Right atrium auricular region (tissue), 2 donors: ENCODE measurements around the gene ARHGAP6. TPM values are rescaled to one million over a fixed set of nuclear protein-coding genes. Genes with fewer than 3 reads are reported as not detected.

ENCODE experiments used
- DNase-seq: peaks from one replicate; pipeline ENCODE4 v3.0.0-alpha.2; 2019; ENCODE audit warnings: low spot score
- H3K27ac ChIP-seq, 2 donors: fragments of 200-600 bp; sonication (generic); 1 replicate in 1 of 2; 2 replicates in 1 of 2; pipeline ENCODE4 v1.5.1; 2016 to 2019
- H3K27me3 ChIP-seq, 2 donors: fragments of 200-600 bp; sonication (generic); one replicate each; pipeline versions ENCODE4 v1.5.1 to v1.6.0; 2017 to 2019
- H3K36me3 ChIP-seq: fragments of 200-600 bp; sonication (generic); one replicate; pipeline ENCODE4 v1.5.1; 2016
- H3K4me1 ChIP-seq, 2 donors: fragments of 200-600 bp; sonication (generic); one replicate each; pipeline versions ENCODE4 v1.5.1 to v1.6.0; 2017 to 2019
- H3K4me3 ChIP-seq, 2 donors: fragments of 200-600 bp; sonication (generic); 1 replicate in 1 of 2; 2 replicates in 1 of 2; pipeline ENCODE4 v1.5.1; 2017 to 2019; ENCODE audit warnings: mild to moderate bottlenecking in 1 of 2, moderate library complexity in 1 of 2
- H3K9me3 ChIP-seq, 2 donors: fragments of 200-600 bp; sonication (generic); one replicate each; pipeline ENCODE4 v1.5.1; 2019
- total RNA-seq, 2 donors: library from RNA; depleted of rRNA; stranded (reverse); fragments of >200 nt; gene quantifications; one replicate each; pipeline ENCODE4 v1.1.0, GENCODE V29; 2016
- TF ChIP-seq, protein P1 (sequence below), 2 donors: fragments of 200-600 bp; sonication (generic); IDR thresholded peaks; one replicate each; pipeline ENCODE4 v1.5.1; 2019; ENCODE audit warnings: antibody characterized with exemption in 2 of 2

The ARHGAP6 gene
- total RNA-seq, 2 donors from 2014 or later, result 5.1 to 9.4 TPM

DNA sequence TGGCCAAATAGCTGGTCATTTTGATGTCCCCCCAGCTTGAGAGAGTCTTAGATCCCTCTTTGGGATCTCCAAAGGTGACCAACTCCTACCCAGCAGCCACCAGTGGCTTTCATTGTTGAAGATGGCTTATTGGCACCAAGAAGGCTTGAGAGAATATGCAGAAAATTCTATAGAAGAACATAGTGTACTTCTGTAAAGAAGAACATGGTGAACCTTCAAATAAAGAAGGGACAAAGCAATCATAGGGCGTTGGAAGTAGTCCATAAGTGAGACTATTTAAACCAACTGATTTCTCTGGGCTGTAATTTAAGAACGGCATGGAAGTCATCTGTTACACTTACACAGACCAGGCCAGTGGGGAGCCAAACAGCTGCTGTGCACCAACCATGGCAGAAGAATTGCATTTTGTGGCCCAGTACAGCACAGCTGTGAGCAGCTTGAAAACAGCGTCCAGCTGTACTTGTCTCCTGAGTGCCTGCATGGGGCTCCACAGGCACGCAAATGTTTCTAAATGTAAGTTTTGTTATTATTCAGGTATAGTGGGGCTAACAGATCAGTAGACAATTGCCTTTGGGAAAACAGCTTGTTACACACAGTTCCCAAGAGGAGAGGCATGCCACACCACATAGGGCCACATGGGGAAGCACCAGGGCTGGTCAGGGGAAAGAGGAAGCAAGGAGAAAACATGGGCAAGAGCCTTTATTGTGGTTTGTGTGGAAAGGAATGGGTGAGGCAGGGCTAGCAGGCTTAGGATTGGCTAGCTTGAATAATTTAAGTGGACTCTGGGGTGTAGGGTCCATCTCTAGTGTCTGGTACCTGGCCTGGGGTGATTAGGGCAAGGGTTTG lies 125.0 kb downstream of the ARHGAP6 start:
- Histone ChIP-seq H3K27me3 (no peaks in the 10 kb centered on the region), H3K36me3 (no peaks in the 10 kb centered on the region), H3K4me3 (no peak overlapping the region), H3K27ac (no peak overlapping the region), H3K4me1 (no peaks in the 10 kb centered on the region), H3K9me3 (no peaks in the 10 kb centered on the region)
- no peak for DNase-seq
- TF ChIP-seq, protein P1, sequence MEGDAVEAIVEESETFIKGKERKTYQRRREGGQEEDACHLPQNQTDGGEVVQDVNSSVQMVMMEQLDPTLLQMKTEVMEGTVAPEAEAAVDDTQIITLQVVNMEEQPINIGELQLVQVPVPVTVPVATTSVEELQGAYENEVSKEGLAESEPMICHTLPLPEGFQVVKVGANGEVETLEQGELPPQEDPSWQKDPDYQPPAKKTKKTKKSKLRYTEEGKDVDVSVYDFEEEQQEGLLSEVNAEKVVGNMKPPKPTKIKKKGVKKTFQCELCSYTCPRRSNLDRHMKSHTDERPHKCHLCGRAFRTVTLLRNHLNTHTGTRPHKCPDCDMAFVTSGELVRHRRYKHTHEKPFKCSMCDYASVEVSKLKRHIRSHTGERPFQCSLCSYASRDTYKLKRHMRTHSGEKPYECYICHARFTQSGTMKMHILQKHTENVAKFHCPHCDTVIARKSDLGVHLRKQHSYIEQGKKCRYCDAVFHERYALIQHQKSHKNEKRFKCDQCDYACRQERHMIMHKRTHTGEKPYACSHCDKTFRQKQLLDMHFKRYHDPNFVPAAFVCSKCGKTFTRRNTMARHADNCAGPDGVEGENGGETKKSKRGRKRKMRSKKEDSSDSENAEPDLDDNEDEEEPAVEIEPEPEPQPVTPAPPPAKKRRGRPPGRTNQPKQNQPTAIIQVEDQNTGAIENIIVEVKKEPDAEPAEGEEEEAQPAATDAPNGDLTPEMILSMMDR (IDR thresholded peaks at IDR 0.05), result no peak

DNA sequence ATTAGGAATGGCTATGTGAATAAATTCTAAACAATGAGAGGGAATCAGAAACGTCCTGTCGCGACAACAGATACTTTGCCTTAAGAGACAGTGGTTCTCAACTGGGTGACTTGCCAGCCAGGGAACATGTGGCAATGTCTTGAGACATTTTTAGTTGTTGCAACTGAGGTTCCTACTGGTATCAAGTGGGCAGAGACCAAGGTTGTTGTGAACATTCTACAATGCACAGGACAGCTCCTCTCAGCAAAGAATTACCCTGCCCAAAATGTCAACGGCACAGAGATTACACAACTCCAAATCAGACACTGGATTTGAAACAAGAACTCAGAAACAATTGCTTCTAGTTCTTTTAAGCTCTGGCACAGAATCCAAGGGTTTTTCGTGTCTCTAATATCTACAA lies 128.6 kb downstream of the ARHGAP6 start:
- H3K4me3 ChIP-seq, result no peak overlapping the region
- no peak overlapping the region for H3K27ac ChIP-seq
- DNase-seq, result no peak
- no peaks in the 10 kb centered on the region for H3K27me3 ChIP-seq
- H3K9me3 ChIP-seq, result no peaks in the 10 kb centered on the region
- no peaks in the 10 kb centered on the region for H3K4me1 ChIP-seq
- no peaks in the 10 kb centered on the region for H3K36me3 ChIP-seq
- TF ChIP-seq, protein P1 (IDR thresholded peaks at IDR 0.05), result no peak

GRCh38 chrX:11535156-11535919 lies 130.4 kb downstream of the ARHGAP6 start:
- no peak for DNase-seq
- H3K4me3 ChIP-seq, result no peak overlapping the region
- no peaks in the 10 kb centered on the region for H3K36me3 ChIP-seq

GRCh38 chrX:11533199-11533651 lies 132.5 kb downstream of the ARHGAP6 start:
- H3K9me3 ChIP-seq, result no peaks in the 10 kb centered on the region
- no peak for DNase-seq
- no peak overlapping the region for H3K4me3 ChIP-seq
- no peaks in the 10 kb centered on the region for H3K4me1 ChIP-seq
- TF ChIP-seq, protein P1 (IDR thresholded peaks at IDR 0.05), result peak; percentile 84 to 96
- H3K27ac ChIP-seq, result no peak overlapping the region
- no peaks in the 10 kb centered on the region for H3K27me3 ChIP-seq
- no peaks in the 10 kb centered on the region for H3K36me3 ChIP-seq

More at GRCh38 chrX:11535156-11535919, 130.4 kb downstream of the ARHGAP6 start:
- TF ChIP-seq, protein P1 (IDR thresholded peaks at IDR 0.05), result no peak
- H3K4me1 ChIP-seq, result no peaks in the 10 kb centered on the region
- no peaks in the 10 kb centered on the region for H3K27me3 ChIP-seq
- H3K27ac ChIP-seq, result no peak overlapping the region
- no peaks in the 10 kb centered on the region for H3K9me3 ChIP-seq

DNA sequence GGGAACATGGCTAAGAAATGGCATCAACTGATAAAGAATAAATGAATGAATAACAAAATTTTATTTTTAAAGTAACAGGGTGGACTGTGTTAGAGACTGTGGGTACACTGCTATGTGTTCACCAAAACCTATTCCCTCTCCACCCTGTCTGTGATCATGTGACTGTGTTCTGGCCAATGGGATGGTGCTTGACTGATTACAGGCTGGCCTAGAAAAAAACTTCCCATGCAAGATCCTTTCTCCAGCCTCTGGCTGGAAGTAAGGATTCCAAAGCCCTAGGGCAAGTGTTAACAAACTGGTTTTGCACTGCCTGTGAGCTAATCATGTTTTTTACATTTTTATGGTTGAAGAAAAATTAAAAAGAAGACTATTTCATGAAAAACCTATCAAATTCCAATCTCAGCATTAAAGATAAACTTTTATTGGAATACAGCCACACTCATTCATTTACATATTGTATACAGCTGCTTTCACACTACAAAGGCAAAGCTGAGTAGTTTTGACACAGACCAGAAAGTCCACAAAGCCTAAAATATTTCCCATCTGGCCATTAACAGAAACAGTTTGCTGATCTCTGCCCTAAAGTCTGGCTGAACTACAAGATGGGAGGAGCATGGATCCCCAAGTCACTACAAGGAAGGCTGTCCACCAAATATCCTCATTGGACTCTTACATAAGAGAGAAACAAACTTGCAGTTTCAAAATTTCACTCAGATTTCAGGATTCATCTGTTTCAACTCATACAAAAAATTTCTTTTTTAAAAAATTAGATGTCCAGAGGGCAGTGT lies 133.2 kb downstream of the ARHGAP6 start:
- H3K9me3 ChIP-seq, result no peaks in the 10 kb centered on the region
- H3K27me3 ChIP-seq, result no peaks in the 10 kb centered on the region
- no peak overlapping the region for H3K27ac ChIP-seq
- no peak for DNase-seq
- no peaks in the 10 kb centered on the region for H3K4me1 ChIP-seq
- H3K4me3 ChIP-seq, result no peak overlapping the region
- H3K36me3 ChIP-seq, result no peaks in the 10 kb centered on the region
- TF ChIP-seq, protein P1 (IDR thresholded peaks at IDR 0.05), result no peak
